ENCODE results near the gene LONP2.

Gene LONP2, protein sequence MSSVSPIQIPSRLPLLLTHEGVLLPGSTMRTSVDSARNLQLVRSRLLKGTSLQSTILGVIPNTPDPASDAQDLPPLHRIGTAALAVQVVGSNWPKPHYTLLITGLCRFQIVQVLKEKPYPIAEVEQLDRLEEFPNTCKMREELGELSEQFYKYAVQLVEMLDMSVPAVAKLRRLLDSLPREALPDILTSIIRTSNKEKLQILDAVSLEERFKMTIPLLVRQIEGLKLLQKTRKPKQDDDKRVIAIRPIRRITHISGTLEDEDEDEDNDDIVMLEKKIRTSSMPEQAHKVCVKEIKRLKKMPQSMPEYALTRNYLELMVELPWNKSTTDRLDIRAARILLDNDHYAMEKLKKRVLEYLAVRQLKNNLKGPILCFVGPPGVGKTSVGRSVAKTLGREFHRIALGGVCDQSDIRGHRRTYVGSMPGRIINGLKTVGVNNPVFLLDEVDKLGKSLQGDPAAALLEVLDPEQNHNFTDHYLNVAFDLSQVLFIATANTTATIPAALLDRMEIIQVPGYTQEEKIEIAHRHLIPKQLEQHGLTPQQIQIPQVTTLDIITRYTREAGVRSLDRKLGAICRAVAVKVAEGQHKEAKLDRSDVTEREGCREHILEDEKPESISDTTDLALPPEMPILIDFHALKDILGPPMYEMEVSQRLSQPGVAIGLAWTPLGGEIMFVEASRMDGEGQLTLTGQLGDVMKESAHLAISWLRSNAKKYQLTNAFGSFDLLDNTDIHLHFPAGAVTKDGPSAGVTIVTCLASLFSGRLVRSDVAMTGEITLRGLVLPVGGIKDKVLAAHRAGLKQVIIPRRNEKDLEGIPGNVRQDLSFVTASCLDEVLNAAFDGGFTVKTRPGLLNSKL

DNA sequence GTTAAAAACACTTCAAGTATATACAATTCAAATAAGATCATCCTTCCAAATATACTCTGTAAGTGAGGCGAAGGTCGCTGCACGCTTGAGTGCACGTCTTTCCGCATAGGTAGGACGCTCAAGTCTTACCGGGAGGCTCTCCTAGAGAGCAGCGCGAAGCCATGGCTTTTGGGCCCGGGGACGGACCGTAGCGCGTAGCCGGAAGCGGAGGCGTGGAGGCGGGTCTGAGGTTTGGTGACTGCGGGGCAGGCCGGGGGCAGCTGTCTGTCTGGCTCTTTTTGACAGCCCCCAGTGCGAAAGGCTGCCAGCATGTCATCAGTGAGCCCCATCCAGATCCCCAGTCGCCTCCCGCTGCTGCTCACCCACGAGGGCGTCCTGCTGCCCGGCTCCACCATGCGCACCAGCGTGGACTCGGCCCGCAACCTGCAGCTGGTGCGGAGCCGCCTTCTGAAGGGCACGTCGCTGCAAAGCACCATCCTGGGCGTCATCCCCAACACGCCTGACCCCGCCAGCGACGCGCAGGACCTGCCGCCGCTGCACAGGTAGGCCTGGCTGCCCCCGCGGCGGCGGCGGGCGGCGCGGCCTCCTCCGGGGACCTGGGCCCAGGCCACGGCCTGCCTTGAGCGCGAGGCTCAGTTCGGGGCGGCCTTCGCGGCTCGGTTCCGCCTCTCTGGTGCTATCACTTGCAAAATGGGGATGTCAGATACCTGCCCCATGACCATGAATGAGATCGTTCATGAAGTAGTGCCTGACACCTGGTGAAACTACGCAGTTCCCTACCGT lies at the start of gene LONP2:
Gene LONP2, plus strand, starts transcription at position 221 of the 783 bp plus-strand sequence. Its CDS starts 89 bp downstream, at position 310.
- DNase-seq, result peak; percentile 89 to 91

DNA sequence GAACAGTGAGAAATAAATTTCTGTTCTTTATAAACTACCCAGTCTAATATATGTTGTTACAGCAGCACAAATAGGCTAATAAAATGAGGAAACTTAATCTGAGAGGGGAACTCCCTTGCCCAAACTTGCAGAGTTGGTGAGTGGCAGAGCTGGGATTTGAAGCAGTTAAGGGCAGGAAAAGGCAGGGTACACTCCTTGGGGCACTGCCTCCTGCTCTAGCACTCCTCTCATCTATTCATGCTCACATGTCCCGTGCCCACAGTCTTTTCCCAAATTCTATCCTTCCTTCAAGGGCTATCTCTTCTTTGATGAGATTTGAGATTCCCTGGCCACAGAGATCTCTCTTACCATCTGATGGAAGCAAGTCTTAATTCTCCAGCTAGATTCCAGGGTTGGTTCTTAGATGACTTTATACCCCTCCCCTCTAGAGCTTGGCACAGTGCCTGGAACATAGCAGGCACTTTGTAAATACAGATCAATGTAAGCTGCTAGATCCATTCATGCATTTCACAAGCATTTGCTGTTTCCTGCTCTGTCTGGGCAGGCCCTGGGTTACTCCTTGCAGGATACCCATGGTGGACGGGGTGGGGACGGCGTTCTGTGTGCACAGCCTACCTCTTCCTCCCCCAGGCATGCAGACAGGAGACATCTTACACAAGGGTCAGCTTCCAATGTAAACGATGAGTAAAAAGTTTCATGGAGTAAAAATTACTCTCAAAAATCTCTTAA lies 49.1 kb upstream of the LONP2 start:
- no peak for DNase-seq

DNA sequence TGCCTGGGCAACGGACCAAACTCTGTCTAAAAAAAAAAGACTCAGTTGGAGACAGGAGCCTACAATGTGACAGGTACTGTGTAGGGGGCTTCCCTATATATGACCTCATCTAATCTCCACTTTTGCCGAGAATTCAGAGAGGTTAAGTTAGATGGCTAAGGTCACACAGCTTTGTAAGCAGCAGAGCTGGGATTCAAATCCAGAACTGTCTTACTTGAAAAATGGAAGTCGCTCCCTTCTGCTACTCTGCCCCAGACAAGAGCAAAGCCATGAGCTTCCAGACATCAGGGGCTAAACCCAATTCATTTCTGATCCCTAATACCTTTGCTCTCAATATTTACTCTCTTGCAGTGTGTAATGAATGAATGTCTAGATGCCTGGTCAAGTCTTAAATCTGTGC lies 46.8 kb upstream of the LONP2 start:
- DNase-seq, result no peak

DNA sequence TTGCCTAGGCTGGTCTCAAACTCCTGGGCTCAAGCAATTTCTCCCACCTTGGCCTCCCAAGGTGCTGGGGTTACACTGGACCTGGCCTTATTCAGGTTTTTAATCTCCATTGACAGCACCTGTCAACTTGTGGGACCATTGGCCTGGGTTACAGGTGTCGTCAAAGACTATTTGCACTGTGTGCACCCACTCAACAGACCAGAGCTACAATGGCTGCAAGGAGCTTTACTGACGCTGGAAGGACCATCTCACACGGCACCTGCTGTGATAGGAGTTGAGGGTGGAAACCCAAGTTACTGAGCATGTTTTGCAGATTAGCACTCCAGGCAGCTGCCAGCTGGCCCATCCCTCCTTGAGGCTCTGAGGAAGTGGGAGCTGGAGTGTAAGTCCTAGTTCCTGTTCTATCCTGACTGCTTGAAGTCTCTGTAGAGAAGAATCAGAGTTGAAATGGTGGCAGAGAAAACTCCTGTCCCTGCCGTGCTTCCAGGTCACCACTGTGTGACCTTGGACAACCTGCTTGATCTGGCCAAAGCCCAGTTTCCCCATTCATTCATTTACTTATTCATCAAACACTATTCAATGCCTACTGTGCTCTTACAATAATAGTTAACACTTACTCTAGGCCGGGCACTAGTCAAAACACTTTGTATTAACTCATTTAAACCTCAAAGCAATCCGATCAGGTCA lies 42.4 kb upstream of the LONP2 start:
- DNase-seq, result no peak

DNA sequence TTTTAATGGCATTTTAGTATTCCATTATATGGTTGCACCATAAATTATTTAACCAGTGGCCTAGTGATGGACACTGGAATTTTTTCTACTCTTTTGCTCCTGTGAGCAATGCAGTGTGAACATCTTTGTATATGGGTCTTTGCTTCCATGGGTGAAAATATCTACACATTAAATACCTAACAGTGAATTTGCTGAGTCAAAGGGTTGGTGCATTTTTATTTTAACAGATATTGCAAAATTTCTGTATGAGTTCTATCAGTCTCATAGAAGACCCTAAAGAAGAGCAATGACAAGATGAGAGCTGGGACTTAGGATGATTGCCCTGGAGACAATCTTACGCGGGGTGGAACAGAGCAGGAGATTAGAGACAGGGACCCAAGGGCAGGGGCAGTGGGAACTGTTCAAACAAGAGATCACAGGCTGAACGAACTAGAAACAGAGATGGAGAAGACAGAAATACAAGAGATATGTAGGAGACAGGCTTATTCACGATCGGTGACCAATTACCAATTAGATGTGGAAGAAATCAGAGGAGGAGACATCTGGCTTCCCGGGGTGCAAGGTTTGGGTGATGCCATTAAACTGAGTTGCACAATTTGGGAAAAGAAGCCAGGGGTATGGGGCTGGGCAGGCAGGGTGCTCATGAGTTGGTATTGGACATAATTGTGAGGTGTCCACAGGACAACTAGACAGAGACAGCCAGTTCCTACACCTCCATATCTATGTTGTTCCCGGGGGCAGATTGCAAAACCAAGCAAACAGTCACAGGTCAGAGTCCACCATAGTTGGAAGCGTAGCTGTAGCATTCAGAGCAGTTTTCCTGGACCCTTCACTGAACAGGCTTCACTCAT lies 39.9 kb upstream of the LONP2 start:
- no peak for DNase-seq

DNA sequence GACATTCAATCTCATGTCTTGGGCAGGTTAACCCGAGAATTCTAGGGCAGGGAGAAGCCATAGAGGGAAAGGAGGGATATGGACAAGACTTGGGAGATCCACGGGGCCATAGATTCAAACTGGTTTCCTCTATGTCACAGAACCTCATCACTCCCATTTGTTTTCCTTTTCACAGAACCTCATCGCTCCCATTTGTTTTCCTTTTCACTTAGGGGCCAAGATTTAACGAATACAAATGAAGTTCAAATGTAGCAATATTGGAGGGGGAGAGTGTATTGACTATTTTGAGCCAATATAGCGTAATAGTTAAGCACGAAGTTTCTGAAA lies 39.3 kb upstream of the LONP2 start:
- DNase-seq, result no peak

DNA sequence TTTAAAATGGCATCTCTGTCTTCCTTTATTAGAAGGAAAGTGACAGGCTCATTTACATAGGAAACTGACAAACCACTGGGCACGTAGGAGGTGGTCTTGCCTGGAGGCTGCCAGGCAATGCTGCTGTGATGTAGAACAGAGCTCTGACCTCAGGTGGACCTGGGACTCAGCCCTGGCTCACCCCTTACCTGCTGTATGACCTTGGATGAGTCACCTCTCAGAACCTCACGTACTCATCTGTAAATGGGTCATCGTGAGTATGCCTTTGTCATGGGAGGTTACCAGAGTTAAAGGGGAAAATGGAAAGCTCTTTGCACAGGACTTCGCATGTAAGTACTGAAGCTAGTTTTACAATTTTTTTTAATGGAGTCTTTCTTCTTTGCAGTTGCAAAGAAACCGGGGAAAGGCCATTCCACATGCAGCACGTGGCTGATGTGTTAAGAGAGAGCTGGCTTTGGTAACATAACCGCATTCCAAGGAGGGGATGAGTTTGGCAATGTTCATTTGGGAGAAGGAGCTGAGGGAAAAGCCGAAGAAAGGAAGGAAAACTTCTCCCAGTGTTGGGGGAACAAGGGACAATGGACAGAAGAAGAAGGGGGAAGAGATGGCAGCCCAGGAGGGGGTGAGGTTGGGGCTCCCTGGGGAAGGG lies 37.4 kb upstream of the LONP2 start:
- no peak for DNase-seq

DNA sequence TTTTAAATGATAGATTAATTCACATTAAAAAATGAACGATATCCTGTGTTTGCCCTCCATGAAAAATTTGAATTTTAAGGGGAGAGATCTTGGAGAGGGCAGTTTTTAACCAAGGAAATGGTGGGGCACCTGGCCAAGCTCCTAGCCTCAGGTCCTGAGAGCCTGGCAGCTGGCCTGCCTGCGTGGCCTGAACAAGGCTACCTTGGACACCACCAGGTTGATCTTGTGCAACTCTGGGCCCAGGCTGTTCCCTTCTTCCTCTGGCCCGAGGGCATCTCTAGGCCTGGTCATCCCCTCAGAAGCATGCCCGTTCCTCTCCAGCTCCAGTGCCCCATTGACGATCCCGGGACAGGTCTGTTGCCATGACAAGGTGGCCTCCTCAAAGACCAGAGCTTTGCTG lies 33.4 kb upstream of the LONP2 start:
- DNase-seq, result no peak

DNA sequence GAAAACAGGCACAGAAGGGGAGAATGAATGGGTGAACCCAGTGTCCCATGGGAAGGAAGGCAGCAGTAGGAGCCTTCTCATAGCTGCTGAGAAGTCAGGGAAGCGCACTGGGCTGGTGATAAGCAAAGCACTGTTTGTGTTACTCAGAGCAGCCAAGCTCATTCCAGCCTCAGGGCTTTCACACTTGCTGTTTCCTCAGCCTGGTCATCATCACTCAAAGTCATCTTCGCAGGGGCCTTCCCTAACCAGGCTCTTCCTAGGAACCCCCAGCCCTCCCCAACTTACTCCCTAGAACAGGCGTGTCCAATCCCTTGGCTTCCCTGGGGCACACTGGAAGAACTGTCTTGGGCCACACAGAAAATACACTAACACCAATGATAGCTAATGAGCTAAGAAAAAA lies 32.1 kb upstream of the LONP2 start:
- DNase-seq, result no peak

DNA sequence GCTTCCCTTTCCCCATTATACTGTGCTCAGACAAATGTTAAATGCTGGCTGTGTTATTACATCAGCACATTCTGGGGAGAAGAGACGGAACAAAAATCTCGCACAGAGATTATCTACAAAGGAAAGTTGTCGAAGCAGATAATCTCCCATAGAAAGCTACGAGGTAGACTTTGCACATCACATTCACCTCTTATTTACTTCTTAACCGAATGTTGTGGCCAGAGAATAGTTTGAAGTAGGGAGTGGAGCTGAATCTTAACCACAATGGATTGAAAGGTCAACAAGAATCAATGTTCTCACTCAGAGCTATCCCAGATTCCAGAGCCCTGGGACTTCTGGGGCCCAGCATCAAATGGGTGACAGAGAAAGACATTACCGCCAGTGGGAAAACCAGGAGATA lies 28.4 kb upstream of the LONP2 start:
- no peak for DNase-seq

DNA sequence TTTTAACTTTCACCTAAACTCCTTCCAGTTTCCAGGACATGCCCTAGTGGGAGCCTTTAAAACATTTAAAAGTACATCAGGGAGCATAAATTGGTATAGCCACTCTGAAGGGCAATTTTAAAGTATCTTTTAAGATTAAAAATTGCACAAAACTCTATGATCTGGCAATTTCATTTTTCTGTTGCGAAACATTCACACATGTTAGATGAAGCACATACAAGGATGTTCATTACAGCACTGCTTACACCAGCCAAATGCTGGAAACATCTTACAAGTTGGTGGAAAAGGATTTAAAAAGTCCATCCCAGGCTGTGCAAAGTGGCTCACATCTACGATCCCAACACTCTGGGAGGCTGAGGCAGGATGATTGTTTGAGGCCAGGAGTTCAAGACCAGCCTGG lies 26.4 kb upstream of the LONP2 start:
- DNase-seq, result no peak

DNA sequence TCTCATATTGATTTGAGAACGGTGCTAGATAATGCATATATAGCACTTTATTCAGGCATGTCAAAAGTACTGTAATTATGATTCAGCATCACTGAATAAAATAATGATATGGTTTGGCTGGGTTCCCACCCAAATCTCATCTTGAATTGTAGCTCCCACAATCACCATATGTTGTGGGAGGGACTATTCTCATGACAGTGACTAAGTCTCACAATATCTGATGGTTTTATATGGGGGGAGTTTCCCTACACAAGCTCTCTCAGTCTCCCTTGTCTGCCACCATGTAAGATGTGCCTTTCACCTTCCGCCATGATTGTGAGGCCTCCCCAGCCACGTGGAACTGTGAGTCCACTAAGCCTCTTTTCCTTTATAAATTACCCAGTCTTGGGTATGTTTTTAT lies 25.6 kb upstream of the LONP2 start:
- DNase-seq, result no peak

DNA sequence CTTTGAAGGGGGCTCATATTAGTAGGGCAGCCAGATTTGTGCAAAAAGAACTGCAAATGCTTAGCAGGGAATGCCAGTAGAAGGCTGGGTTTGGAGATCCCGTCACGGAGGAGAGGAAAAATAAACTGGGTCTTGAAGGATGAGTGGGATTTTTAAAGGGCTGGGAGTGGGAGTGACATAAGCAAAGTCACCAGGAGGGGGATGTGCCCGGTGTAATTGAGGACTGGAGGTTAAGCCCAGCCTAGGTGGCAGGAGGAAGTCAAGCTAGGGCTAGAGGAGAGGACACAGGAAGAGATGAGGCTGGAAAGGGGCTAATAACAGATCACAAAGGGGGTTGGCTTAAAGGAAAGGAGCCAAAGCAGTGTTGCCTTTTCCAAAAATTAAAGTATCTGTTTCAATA lies 23.2 kb upstream of the LONP2 start:
- no peak for DNase-seq

DNA sequence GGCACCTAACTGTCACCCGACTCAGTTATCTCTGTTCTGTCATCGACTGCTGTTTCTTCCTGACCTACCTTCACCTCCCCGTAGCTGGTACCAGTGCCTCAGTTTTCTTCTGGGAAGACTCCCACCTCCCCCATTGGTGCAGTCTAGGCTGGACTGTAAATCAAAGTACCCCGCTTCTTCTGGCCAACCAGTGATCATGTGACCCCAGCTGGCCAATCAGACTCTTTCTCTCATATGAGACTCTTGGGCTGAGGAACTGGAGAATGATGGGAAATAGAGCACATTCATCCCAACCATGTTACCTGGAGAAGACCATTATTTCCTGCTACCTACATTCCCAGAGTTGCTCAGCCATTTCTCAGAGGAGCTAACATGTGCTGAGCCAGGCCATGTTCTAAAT lies 20.6 kb upstream of the LONP2 start:
- DNase-seq, result no peak

DNA sequence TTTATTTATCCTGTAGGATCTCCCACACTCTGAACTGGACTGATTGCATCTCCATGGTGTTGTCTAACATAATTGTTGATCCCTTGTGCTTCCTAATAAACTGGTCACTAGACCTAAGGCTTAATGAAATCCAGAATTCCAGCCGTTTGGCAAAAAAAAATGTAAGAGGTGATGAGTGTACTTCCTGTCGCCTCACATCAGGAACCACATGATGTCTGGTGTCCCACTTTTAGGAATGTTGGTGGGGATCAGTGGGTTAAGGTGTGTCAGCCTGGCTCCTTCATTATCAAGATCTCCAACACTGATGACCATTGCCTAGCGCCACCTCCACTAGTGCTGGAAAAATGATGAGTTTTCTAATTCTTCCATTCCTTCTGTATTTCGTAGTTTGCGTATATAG lies 18.6 kb upstream of the LONP2 start:
- no peak for DNase-seq

DNA sequence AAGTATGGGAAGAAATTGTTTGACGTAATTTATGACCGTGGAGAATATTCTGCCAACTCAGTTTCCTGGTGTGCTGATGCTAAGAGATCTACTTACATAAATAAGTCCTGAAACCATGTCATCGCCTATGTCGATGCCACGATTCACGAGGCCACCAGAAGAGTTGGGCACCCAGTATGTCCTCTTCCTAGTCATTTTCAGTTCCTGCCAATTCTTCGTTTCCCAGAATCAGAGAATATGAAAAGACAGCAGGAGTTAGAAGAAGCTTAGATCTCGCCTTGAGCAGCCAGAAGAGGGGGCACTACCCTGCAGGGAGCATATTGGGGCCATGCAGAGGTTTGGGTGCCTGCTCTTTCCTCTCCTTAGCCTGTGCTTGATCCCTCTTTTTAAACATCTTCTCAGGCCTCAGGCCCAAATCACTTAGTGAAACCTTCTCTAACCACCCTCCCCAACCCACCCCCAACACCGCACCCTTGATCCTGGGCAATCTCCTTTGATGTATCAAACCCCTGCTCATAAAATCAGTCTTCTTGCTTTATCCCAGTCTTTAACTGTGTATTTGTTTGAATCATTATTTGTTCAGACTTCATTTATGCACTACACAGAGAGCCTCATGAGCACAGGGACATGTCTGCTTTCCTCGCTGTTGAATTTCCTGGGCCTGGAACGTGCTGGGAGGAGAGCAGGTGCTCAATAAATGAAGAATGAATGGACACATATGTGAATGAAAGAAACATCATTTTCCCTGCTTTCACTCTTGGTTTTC lies 12.2 kb upstream of the LONP2 start:
- DNase-seq, result peak in 1 of 2 experiments; percentile 5

DNA sequence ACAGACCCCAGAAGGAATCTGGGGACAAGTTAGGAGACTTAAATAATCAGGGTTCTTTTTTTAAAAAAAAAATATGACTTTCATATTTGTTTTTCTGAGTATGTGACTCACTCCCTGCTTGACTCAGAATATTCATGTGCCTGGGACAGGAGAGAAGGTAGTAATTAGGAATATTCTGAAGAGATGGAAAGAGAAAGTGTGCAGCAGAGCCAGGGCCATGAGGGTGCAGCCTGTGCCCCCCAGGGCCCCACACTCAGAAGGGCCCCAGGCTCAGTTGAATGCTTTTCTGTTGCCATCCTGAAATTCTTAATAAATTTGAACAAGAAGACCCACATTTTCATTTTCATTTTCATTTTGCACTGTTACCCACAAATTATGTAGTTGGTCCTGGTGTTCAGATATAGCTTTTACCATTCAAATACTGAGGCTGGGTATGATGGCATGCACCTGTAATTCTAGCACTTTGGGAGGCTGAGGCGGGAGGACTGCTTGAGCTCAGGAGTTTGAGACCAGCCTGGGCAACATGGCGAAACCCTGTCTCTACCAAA lies 11.5 kb upstream of the LONP2 start:
- no peak for DNase-seq

DNA sequence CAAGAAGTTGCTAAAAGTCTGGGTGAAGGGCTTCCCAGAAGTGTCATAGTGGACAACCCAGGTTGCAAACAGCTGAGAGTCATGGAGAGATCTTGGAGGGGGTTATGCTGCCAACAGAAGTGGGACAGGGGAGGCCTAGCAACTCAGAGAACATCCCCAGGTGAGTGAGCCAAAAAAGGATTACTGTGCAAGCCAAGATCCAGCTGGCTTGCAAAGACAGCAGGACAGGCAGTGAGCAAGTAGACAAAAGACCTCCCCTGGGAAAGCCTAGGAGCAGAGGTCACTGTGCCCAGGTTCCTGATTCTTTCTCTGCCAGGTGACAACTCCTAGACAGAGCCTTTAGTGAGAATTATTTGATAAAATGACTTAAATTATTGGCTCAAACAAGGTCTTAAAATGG lies 9.5 kb upstream of the LONP2 start:
- DNase-seq, result no peak

DNA sequence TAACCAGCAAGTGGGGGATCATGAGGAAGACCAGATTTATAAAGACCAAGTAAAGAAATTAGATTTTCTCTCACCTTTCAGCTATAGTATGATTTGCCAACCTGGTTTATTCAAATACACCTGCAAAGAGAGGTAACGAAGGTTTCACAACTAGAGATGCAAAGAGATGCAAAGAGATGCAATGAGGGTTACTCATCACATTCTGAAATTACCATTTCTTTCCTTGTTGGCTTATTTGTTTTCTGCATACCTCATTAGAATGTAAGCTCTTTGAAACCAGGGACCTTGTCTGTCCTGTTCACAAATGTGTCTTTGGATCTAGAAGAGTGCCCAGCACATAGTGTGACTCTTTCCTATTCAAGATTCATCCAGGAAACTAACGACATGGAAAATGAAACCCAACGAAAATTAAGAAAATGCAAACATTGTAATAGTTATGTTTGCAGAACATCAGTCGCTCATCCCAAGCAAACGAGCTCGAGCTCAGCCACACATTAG lies 9.0 kb upstream of the LONP2 start:
- no peak for DNase-seq
